IMR-90 (cell line): Measurements from ENCODE around the gene ZNF2. TPM values are rescaled to one million over a fixed set of nuclear protein-coding genes. Genes with fewer than 3 reads are reported as not detected.

Experiments used
- ATAC-seq: fragments of 200-7000 bp; cut with Tn5 transposase; 2 replicates; pipeline ENCODE4 v1.9.1; 2020; ENCODE audit warnings: low read depth, mild to moderate bottlenecking, moderate library complexity
- BruUV-seq: library from RNA; stranded (reverse); fragments of 400-500 nt; replicated peaks from 2 replicates; lab custom pipeline; 2021; lab: Mats Ljungman, UMichigan
- CTCF ChIA-PET: fragments of 300-600 bp; formaldehyde crosslinking; extraction: SDS; loops from one replicate; lab custom pipeline; 2021; ENCODE audit warnings: antibody characterized with exemption; lab: Yijun Ruan, JAX
- POLR2A ChIA-PET: fragments of 300-600 bp; sonication (Branson Sonifier 250); formaldehyde crosslinking; loops from one replicate; lab custom pipeline; 2022; ENCODE audit warnings: antibody characterized with exemption; ENCODE audit not compliant: unreplicated experiment; lab: Charles Lee
- DNase-seq: peaks from one replicate; pipeline ENCODE4 v3.0.0; 2013
- H2AFZ ChIP-seq: replicated peaks from 2 replicates; pipeline ENCODE3; 2013; ENCODE audit warnings: low read length, mild to moderate bottlenecking; ENCODE audit not compliant: poor library complexity
- H2AK5ac ChIP-seq: 2 replicates; pipeline ENCODE4 v1.6.1; 2013; ENCODE audit warnings: low read depth, low read length, inconsistent platforms
- H2AK9ac ChIP-seq: replicated peaks from 2 replicates; pipeline ENCODE3; 2013; ENCODE audit warnings: mild to moderate bottlenecking, low read depth, low read length, moderate library complexity; ENCODE audit not compliant: poor library complexity
- H2BK120ac ChIP-seq: 2 replicates; pipeline ENCODE4 v1.6.1; 2013; ENCODE audit warnings: low read depth, low read length, inconsistent platforms
- H2BK15ac ChIP-seq: 3 replicates; pipeline ENCODE4 v1.6.1; 2013; ENCODE audit warnings: low read depth, low read length, inconsistent platforms
- H2BK20ac ChIP-seq: 2 replicates; pipeline ENCODE4 v1.6.1; 2013; ENCODE audit warnings: low read depth, mild to moderate bottlenecking, inconsistent platforms, low read length, moderate library complexity
- H2BK5ac ChIP-seq: 2 replicates; pipeline ENCODE4 v1.6.1; 2013; ENCODE audit warnings: mild to moderate bottlenecking, low read depth, low read length, inconsistent platforms; ENCODE audit not compliant: poor library complexity, severe bottlenecking
- H3K14ac ChIP-seq: replicated peaks from 2 replicates; pipeline ENCODE4 v1.6.1; 2013; ENCODE audit warnings: low read depth, low read length, inconsistent platforms
- H3K18ac ChIP-seq: 2 replicates; pipeline ENCODE4 v1.6.1; 2013; ENCODE audit warnings: low read depth, low read length, control low read depth
- H3K23ac ChIP-seq: 2 replicates; pipeline ENCODE4 v1.6.1; 2013; ENCODE audit warnings: low read depth, low read length, inconsistent platforms
- H3K27ac ChIP-seq: 2 replicates; pipeline ENCODE4 v1.5.1; 2013; ENCODE audit warnings: mild to moderate bottlenecking, control low read depth, low read length; ENCODE audit not compliant: insufficient read depth
- H3K27me3 ChIP-seq: 2 replicates; pipeline ENCODE4 v1.6.1; 2013; ENCODE audit warnings: low read length; ENCODE audit not compliant: control insufficient read depth, insufficient read depth
- H3K36me3 ChIP-seq: 2 replicates; pipeline ENCODE4 v1.6.1; 2013; ENCODE audit warnings: low read length, mixed read lengths; ENCODE audit not compliant: control insufficient read depth, insufficient read depth
- H3K4ac ChIP-seq: 2 replicates; pipeline ENCODE4 v1.6.1; 2013; ENCODE audit warnings: low read depth, low read length, inconsistent platforms
- H3K4me1 ChIP-seq: 2 replicates; pipeline ENCODE4 v1.6.1; 2013; ENCODE audit warnings: low read length, mixed read lengths; ENCODE audit not compliant: control insufficient read depth, insufficient read depth
- H3K4me2 ChIP-seq: 2 replicates; pipeline ENCODE4 v1.6.1; 2013; ENCODE audit warnings: low read depth, mild to moderate bottlenecking, control low read depth, low read length, moderate library complexity
- H3K4me3 ChIP-seq: 2 replicates; pipeline ENCODE4 v1.5.1; 2013; ENCODE audit warnings: low read depth, mild to moderate bottlenecking, control low read depth, low read length, moderate library complexity; ENCODE audit not compliant: insufficient read depth
- H3K56ac ChIP-seq: 2 replicates; pipeline ENCODE4 v1.6.1; 2013; ENCODE audit warnings: low read length, inconsistent platforms; ENCODE audit not compliant: insufficient read depth; ENCODE audit errors: extremely low read depth
- H3K79me1 ChIP-seq, 2 experiments: 2 replicates each; pipeline ENCODE4 v1.6.1; 2013; ENCODE audit warnings: low read length in 2 of 2, inconsistent platforms in 1 of 2, low read depth in 1 of 2
- H3K9ac ChIP-seq: 2 replicates; pipeline ENCODE4 v1.6.1; 2013; ENCODE audit warnings: low read depth, low read length, control low read depth
- H3K9me1 ChIP-seq: 2 replicates; pipeline ENCODE4 v1.6.1; 2013; ENCODE audit warnings: low read length, inconsistent platforms; ENCODE audit not compliant: insufficient read depth
- H3K9me3 ChIP-seq: 2 replicates; pipeline ENCODE4 v1.6.1; 2013; ENCODE audit warnings: low read length; ENCODE audit not compliant: control insufficient read depth, insufficient read depth
- H4K20me1 ChIP-seq: 2 replicates; pipeline ENCODE4 v1.6.1; 2013; ENCODE audit warnings: low read length, inconsistent platforms; ENCODE audit not compliant: insufficient read depth
- H4K5ac ChIP-seq: 2 replicates; pipeline ENCODE4 v1.6.1; 2013; ENCODE audit warnings: mild to moderate bottlenecking, low read depth, low read length, control low read depth
- H4K8ac ChIP-seq, 2 experiments: 2 replicates each; pipeline ENCODE4 v1.6.1; 2013; ENCODE audit warnings: low read depth in 2 of 2, low read length in 2 of 2, control low read depth in 1 of 2, inconsistent platforms in 1 of 2
- H4K91ac ChIP-seq: 2 replicates; pipeline ENCODE4 v1.6.1; 2013; ENCODE audit warnings: low read depth, low read length, inconsistent platforms; ENCODE audit not compliant: insufficient read depth
- BHLHE40 ChIP-seq: fragments of 150-350 bp; IDR thresholded peaks from 2 replicates; pipeline ENCODE4 v1.6.1; 2016; ENCODE audit warnings: mild to moderate bottlenecking, low read depth, low read length
- CEBPB ChIP-seq: IDR thresholded peaks from 2 replicates; pipeline ENCODE4 v1.6.1; 2012; ENCODE audit warnings: low read depth, low read length, improper control_type of control experiment
- CHD1 ChIP-seq: IDR thresholded peaks from 2 replicates; pipeline ENCODE4 v1.6.1; 2012; ENCODE audit warnings: low read depth, low read length, improper control_type of control experiment
- CTCF ChIP-seq: conservative IDR thresholded peaks from 2 replicates; pipeline ENCODE4 v1.5.1; 2012; ENCODE audit warnings: mild to moderate bottlenecking, low read depth, low read length, improper control_type of control experiment
- ELK1 ChIP-seq: fragments of 150-350 bp; IDR thresholded peaks from 2 replicates; pipeline ENCODE4 v1.6.1; 2016; ENCODE audit warnings: low read depth, mild to moderate bottlenecking, low read length, moderate library complexity, borderline replicate concordance
- FOS ChIP-seq: fragments of 150-350 bp; IDR thresholded peaks from 2 replicates; pipeline ENCODE4 v1.6.1; 2016; ENCODE audit warnings: low read depth, low read length
- MAFK ChIP-seq: IDR thresholded peaks from 2 replicates; pipeline ENCODE4 v1.6.1; 2012; ENCODE audit warnings: low read depth, low read length, improper control_type of control experiment
- MAZ ChIP-seq: IDR thresholded peaks from 2 replicates; pipeline ENCODE4 v1.6.1; 2012; ENCODE audit warnings: low read depth, mild to moderate bottlenecking, low read length, improper control_type of control experiment, moderate library complexity, borderline replicate concordance
- MXI1 ChIP-seq: IDR thresholded peaks from 2 replicates; pipeline ENCODE4 v1.6.1; 2012; ENCODE audit warnings: low read depth, mild to moderate bottlenecking, low read length, moderate library complexity, borderline replicate concordance
- NFE2L2 ChIP-seq: fragments of 150-350 bp; IDR thresholded peaks from 2 replicates; pipeline ENCODE4 v1.6.1; 2016; ENCODE audit warnings: low read depth, mild to moderate bottlenecking, low read length
- POLR2A ChIP-seq: IDR thresholded peaks from 2 replicates; pipeline ENCODE4 v1.6.1; 2012; ENCODE audit warnings: mild to moderate bottlenecking, low read depth, low read length
- RAD21 ChIP-seq: IDR thresholded peaks from 2 replicates; pipeline ENCODE4 v1.6.1; 2012; ENCODE audit warnings: low read length, improper control_type of control experiment
- RCOR1 ChIP-seq: IDR thresholded peaks from 2 replicates; pipeline ENCODE4 v1.6.1; 2012; ENCODE audit warnings: mild to moderate bottlenecking, low read length, improper control_type of control experiment; ENCODE audit not compliant: insufficient replicate concordance
- RFX5 ChIP-seq: IDR thresholded peaks from 2 replicates; pipeline ENCODE4 v1.8.0; 2012; ENCODE audit warnings: low read depth, mild to moderate bottlenecking, low read length, moderate library complexity
- SMC3 ChIP-seq: fragments of 150-350 bp; IDR thresholded peaks from 2 replicates; pipeline ENCODE4 v1.6.1; 2016; ENCODE audit warnings: low read depth, mild to moderate bottlenecking, antibody characterized with exemption, low read length, moderate library complexity
- USF2 ChIP-seq: fragments of 150-350 bp; IDR thresholded peaks from 2 replicates; pipeline ENCODE4 v1.6.1; 2017; ENCODE audit warnings: mild to moderate bottlenecking, antibody characterized with exemption, low read length, low read depth
- WGBS, 2 experiments: methylation state at CpG; one replicate each; pipeline versions ENCODE4 v1.1.5 to v1.1.7; 2013; ENCODE audit warnings: missing lambda C conversion rate in 2 of 2; ENCODE audit not compliant: insufficient read length in 1 of 2; ENCODE audit errors: extremely low coverage in 2 of 2; 5-methylcytosine and 5-hydroxymethylcytosine counted together
- dilution Hi-C: fragments of 300-500 bp; cut with HindIII; formaldehyde crosslinking; loops from one replicate; pipeline ENCODE4 v1.14.3; 2018; ENCODE audit warnings: low sequenced_read_pairs; ENCODE audit not compliant: unreplicated experiment
- in situ Hi-C: fragments of 300-500 bp; cut with MboI; formaldehyde crosslinking; loops from 3 replicates; pipeline ENCODE4 v1.14.3; 2019; ENCODE audit warnings: low sequenced_read_pairs, inconsistent platforms, mixed read lengths
- intact Hi-C: fragments of 100-400 bp; cut with micrococcal nuclease; formaldehyde crosslinking; loops from 2 replicates; pipeline ENCODE4 v1.10.0; 2022
- polyA plus RNA-seq, 3 experiments: library from polyadenylated mRNA; depleted of rRNA; stranded (reverse); fragments of >200 nt; gene quantifications; 2 replicates each; pipeline ENCODE4 v1.2.3, GENCODE V29; 2012; ENCODE audit warnings: low replicate concordance in 1 of 3
- total RNA-seq: library from RNA; depleted of rRNA; stranded (reverse); fragments of >200 nt; gene quantifications from 2 replicates; pipeline ENCODE4 v1.2.3, GENCODE V29; 2012

ZNF2 gene
- total and polyA plus RNA-seq, 2 of the 4 experiments (the other 2 are of a cell fraction), result 2.7 to 7.3 TPM

GRCh38 chr2:95232232-95232631 is 66.6 kb downstream of the ZNF2 start:
- in situ Hi-C loops (no loop called here), intact Hi-C loops (loop anchor here (10.0 kb wide), 1 partner anchor 713 kb away; no protein-coding TSS in a partner anchor), dilution Hi-C loops (no loop called here)
- Histone ChIP-seq H4K91ac (no peak overlapping the region), H3K4ac (no peak overlapping the region), H3K23ac (no peak overlapping the region), H2BK20ac (no peak overlapping the region), H3K4me2 (no peak overlapping the region), H3K18ac (no peak overlapping the region), H3K9me1 (no peaks in the 10 kb centered on the region), H2AK5ac (no peak overlapping the region), H4K20me1 (no peaks in the 10 kb centered on the region), H3K79me1 (no peaks in the 10 kb centered on the region), H2AFZ (no peak overlapping the region), H2BK15ac (no peak overlapping the region), H2BK120ac (no peak overlapping the region), H3K9ac (no peak overlapping the region), H3K4me3 (no peak overlapping the region), H3K14ac (no peak overlapping the region), H2BK5ac (no peak overlapping the region), H2AK9ac (no peak overlapping the region), H3K4me1 (no peaks in the 10 kb centered on the region), H4K5ac (no peak overlapping the region), H3K56ac (no peak overlapping the region), H4K8ac (no peak overlapping the region), H3K27me3 (no peaks in the 10 kb centered on the region), H3K9me3 (no peaks in the 10 kb centered on the region; the same call in 1 of the 2 replicates), H3K27ac (no peak overlapping the region), H3K36me3 (no peaks in the 10 kb centered on the region)
- POLR2A ChIA-PET, result no interaction called here
- CTCF ChIA-PET, result interaction anchor here (0.9 to 1.6 kb wide), 6 partner anchors 15 to 170 kb away, joined by 3 to 10 read pairs (median 4); partner anchors contain the start of gene FAHD2A
- no CpG with 5 or more reads among the region's 1 CpG for WGBS, 2 experiments
- no TSS peak for BruUV-seq
- DNase-seq (no peak), ATAC-seq (no peak)
- no peak for TF ChIP-seq NFE2L2
- TF ChIP-seq CEBPB, result no peak
- TF ChIP-seq RFX5, result no peak
- no peak for TF ChIP-seq MAZ
- TF ChIP-seq MXI1, result no peak
- no peak for TF ChIP-seq MAFK
- no peak for TF ChIP-seq ELK1
- TF ChIP-seq POLR2A, result no peak
- no peak for TF ChIP-seq SMC3
- no peak for TF ChIP-seq RCOR1
- no peak for TF ChIP-seq USF2
- no peak for TF ChIP-seq CTCF
- no peak for TF ChIP-seq RAD21
- no peak for TF ChIP-seq CHD1
- no peak for TF ChIP-seq FOS
- TF ChIP-seq BHLHE40, result no peak
